Mesodermal cell (in vitro differentiated cells): ENCODE measurements around the gene MRPL19. TPM values are rescaled to one million over a fixed set of nuclear protein-coding genes. Genes with fewer than 3 reads are reported as not detected.

Source experiments
- H3K27ac ChIP-seq: 2 replicates; pipeline ENCODE4 v1.7.0; 2013; ENCODE audit warnings: mild to moderate bottlenecking, low read depth, low read length, moderate library complexity; ENCODE audit not compliant: severe bottlenecking
- H3K36me3 ChIP-seq: 2 replicates; pipeline ENCODE4 v1.7.1; 2013; ENCODE audit warnings: mild to moderate bottlenecking, low read length, moderate library complexity; ENCODE audit not compliant: control insufficient read depth, insufficient read depth
- H3K4me1 ChIP-seq: one replicate; pipeline ENCODE4 v1.7.1; 2013; ENCODE audit warnings: mild to moderate bottlenecking, low read length; ENCODE audit not compliant: insufficient read depth, control insufficient read depth, poor library complexity, severe bottlenecking
- H3K4me3 ChIP-seq: 2 replicates; pipeline ENCODE4 v1.7.0; 2013; ENCODE audit warnings: low read length, control low read depth, mild to moderate bottlenecking; ENCODE audit not compliant: insufficient read depth, poor library complexity, severe bottlenecking; ENCODE audit errors: extremely low read depth
- H3K9me3 ChIP-seq: 2 replicates; pipeline ENCODE4 v1.7.1; 2013; ENCODE audit warnings: mild to moderate bottlenecking, low read length, moderate library complexity; ENCODE audit not compliant: control insufficient read depth
- WGBS, 2 experiments: methylation state at CpG; one replicate each; pipeline ENCODE4 v1.1.5; 2013; ENCODE audit warnings: missing lambda C conversion rate in 2 of 2; ENCODE audit not compliant: insufficient coverage in 2 of 2; 5-methylcytosine and 5-hydroxymethylcytosine counted together
- polyA plus RNA-seq, 2 experiments: library from polyadenylated mRNA; stranded (reverse); fragments of 50-300 nt; gene quantifications; one replicate each; pipeline ENCODE4 v1.2.3, GENCODE V29; 2013

The MRPL19 gene
- 41.0 TPM for polyA plus RNA-seq (2013, experiment 1 of 2)
- polyA plus RNA-seq (2013, experiment 2 of 2) = 45.0 TPM

DNA sequence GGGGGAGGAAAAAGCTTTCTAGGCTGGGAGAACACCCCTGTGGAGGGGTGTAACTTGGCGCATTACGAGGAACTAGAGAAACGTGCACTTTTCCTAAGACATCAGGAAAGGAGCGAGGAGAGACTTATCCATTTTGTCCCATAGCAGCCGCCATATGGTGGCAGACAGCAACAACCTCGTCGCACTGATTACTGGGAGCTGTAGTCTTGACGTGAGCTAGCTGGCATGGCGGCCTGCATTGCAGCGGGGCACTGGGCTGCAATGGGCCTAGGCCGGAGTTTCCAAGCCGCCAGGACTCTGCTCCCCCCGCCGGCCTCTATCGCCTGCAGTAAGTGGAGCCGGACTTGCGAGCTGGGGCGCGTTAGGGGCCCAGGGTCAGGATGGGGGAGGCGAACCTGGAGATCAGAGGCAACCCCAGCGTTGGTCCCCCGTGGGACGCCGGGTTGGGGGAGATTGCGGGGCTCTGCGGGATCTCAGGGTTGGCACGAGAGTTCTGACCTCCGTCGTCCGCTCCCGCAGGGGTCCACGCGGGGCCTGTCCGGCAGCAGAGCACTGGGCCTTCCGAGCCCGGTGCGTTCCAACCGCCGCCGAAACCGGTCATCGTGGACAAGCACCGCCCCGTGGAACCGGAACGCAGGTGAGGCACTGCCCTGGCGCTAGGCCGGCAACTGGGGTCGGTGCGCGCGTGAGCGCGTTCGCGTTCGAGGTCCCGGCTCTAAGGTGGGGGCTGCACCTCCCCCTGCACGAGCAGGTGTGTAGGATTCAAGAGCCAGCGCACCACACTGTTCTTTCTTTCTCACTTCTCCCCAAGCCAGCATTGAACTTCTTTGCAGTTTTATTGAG, at the start of gene MRPL19:
TSS of gene MRPL19 (plus strand) at position 201 of the 843 bp plus-strand sequence. CDS start at position 226, 25 bp downstream.
- peak within 1 kb of the TSS; percentile 99 for H3K4me3 ChIP-seq
- WGBS, 2 experiments = 1% methylated on average over 46 to 52 of the region's 60 CpGs
- H3K4me1 ChIP-seq = no peaks in the 10 kb centered on the region
- peaks cover 34% of the 10 kb centered on the region for H3K36me3 ChIP-seq
- H3K27ac ChIP-seq = peak within 1 kb of the TSS; percentile 65
- H3K9me3 ChIP-seq = no peaks in the 10 kb centered on the region

DNA sequence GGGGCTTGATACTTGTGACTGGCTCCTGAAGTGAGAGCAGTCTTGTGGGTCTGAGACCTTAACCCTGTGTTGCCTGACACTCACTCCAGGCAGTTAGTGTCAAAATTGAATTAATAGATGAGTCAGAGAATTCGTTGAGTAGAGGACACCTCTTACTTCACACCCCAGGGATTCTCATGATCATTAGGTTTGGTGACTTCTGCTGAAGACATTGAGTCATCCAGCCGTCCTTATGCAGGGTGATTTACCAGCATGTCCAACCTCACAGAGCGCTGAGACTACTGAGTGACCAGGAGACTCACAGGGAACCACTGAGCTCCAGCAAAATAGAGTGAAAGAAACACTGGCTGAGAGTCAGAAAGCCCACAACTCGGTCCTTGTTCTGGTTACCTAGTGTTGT, 49.8 kb upstream of the MRPL19 start:
- Histone ChIP-seq H3K27ac (no peak overlapping the region), H3K4me3 (no peak overlapping the region), H3K9me3 (no peaks in the 10 kb centered on the region), H3K36me3 (no peaks in the 10 kb centered on the region), H3K4me1 (no peaks in the 10 kb centered on the region)
- 71 to 89% methylated on average over 3 to 4 of the region's 4 CpGs for WGBS, 2 experiments

DNA sequence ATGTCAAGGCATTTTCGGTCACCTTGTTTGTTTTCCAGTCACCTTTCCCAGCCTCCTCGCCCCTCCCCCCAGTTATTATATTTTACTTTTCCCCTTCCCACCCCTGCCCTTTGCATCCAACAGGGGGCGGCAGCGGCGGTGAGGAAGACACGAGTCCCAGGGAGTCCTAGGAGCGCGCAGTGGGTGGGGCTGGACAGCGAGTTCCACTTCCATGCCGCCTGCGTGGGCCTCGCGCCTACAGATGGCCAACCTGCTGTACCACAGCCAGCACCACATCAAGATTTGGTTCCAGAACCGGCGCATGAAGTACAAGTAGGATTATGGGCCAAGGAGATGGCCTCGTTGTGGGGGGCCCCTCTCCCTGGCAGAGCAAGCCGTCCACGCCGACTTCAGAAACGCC, 48.6 kb upstream of the MRPL19 start:
- H3K36me3 ChIP-seq = no peaks in the 10 kb centered on the region
- H3K4me3 ChIP-seq = no peak overlapping the region
- H3K27ac ChIP-seq = no peak overlapping the region
- peaks cover 4% of the 10 kb centered on the region for H3K4me1 ChIP-seq
- no peaks in the 10 kb centered on the region for H3K9me3 ChIP-seq
- WGBS, 2 experiments = 96 to 98% methylated on average over 8 to 17 of the region's 20 CpGs

- Histone ChIP-seq H3K4me1 (peaks cover 4% of the 10 kb centered on the region), H3K9me3 (no peaks in the 10 kb centered on the region), H3K36me3 (no peaks in the 10 kb centered on the region), H3K4me3 (no peak overlapping the region), H3K27ac (no peak overlapping the region)
- WGBS, 2 experiments = 96 to 98% methylated on average over 3 to 6 of the region's 8 CpGs
These were observed 47.9 kb upstream of the MRPL19 start for GRCh38 chr2:75598589-75599155.

DNA sequence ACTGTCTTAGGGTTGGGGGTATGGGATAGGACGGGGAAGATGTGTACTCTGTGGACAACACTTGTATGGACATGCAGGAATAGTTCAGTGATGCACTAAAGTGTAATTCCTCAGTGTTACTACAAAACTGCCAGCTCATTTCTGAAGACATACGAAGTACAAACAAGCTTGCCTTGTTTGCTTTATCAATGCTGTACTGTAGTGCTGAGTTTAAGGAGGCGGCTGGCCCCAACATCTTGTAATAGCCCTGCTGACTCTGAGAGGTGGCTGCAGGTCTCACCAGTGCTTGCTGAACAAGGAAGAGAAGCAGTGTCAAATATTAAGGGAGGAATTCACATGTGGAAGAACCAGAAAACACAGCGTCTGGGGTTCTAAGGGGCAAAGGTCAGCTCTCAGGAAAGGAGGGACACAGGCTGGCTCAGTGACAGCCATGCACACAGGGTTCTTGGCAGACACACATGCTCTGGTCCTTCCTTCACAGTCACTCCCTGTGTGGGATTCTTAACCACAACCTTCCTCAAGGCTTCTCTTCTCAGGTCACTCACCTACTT, 46.0 kb upstream of the MRPL19 start:
- no peak overlapping the region for H3K27ac ChIP-seq
- no peak overlapping the region for H3K4me3 ChIP-seq
- H3K36me3 ChIP-seq = no peaks in the 10 kb centered on the region
- H3K4me1 ChIP-seq = peaks cover 4% of the 10 kb centered on the region
- 84 to 100% methylated on average over 2 to 3 of the region's 4 CpGs for WGBS, 2 experiments
- no peaks in the 10 kb centered on the region for H3K9me3 ChIP-seq

- Histone ChIP-seq H3K27ac (no peak overlapping the region), H3K4me3 (no peak overlapping the region), H3K36me3 (no peaks in the 10 kb centered on the region), H3K9me3 (no peaks in the 10 kb centered on the region), H3K4me1 (peaks cover 16% of the 10 kb centered on the region)
- 89 to 94% methylated on average over 4 of the region's 6 CpGs for WGBS, 2 experiments
These were observed 43.8 kb upstream of the MRPL19 start for GRCh38 chr2:75602724-75603342.

DNA sequence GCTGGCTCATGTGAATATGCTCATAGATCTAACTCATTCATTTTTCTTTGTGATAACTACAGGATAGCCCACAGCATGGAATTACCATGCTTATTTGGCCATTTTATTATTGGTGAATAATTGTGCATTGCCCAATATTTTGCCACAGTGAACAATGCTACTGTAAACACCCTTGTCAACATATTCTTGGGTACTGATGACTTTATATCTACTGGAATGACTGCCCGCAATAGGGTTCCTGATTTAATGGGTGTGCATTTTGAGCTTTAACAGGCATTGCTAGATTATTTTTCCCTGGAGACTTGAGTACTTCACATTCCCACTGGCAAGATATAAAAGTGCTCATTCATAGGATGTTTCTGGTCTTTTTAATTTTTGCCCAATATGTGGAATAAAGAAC, 43.1 kb upstream of the MRPL19 start:
- 100% methylated on average over 1 of the region's 1 CpG; no CpG with 5 or more reads in 1 of the 2 experiments for WGBS, 2 experiments
- no peak overlapping the region for H3K27ac ChIP-seq
- H3K4me3 ChIP-seq = no peak overlapping the region
- no peaks in the 10 kb centered on the region for H3K36me3 ChIP-seq
- H3K4me1 ChIP-seq = peaks cover 16% of the 10 kb centered on the region
- no peaks in the 10 kb centered on the region for H3K9me3 ChIP-seq

GRCh38 chr2:75604484-75604883, 42.1 kb upstream of the MRPL19 start:
- H3K27ac ChIP-seq = no peak overlapping the region
- H3K36me3 ChIP-seq = no peaks in the 10 kb centered on the region
- no peak overlapping the region for H3K4me3 ChIP-seq
- 90 to 98% methylated on average over 4 of the region's 4 CpGs for WGBS, 2 experiments
- H3K9me3 ChIP-seq = no peaks in the 10 kb centered on the region
- H3K4me1 ChIP-seq = peaks cover 16% of the 10 kb centered on the region

- H3K4me1 ChIP-seq = peaks cover 16% of the 10 kb centered on the region
- H3K27ac ChIP-seq = peak overlapping the region; percentile 39
- no peak overlapping the region for H3K4me3 ChIP-seq
- no peaks in the 10 kb centered on the region for H3K9me3 ChIP-seq
- H3K36me3 ChIP-seq = no peaks in the 10 kb centered on the region
- 82 to 91% methylated on average over 6 of the region's 6 CpGs for WGBS, 2 experiments
These were observed 40.6 kb upstream of the MRPL19 start for GRCh38 chr2:75605770-75606529.

DNA sequence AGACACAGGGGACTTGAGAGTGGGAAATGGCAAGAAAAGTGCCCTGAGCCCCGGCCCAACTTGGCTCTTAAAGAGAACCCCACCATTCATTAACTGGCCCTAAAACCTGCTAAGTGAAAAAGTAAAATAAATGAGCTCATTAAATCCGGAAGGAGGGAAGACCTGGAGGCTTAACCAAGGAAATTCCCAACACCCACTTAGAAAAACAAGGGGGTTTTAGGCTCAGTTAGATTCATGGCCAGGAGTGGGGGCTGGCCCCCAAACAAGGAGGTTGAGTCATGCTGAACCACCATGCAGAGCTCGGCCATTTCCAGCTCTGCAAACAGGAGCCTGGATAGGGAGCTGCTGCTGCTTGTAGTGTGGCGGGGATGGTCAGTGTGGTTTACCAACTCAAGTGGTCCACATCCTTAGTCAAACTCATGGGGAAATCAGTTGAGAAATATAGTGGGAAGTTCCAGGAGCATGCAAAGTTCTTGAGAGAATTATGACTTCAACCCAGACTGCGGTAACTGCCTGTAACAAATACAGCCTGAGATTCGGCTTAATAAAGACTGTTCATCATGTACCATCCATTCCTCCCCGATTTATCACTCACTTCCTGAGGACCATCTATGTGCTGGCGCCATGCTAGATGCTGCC, 39.7 kb upstream of the MRPL19 start:
- WGBS, 2 experiments = 90 to 95% methylated on average over 4 of the region's 8 CpGs
- no peaks in the 10 kb centered on the region for H3K36me3 ChIP-seq
- peaks cover 16% of the 10 kb centered on the region for H3K4me1 ChIP-seq
- H3K9me3 ChIP-seq = no peaks in the 10 kb centered on the region
- no peak overlapping the region for H3K4me3 ChIP-seq
- H3K27ac ChIP-seq = peak overlapping the region; percentile 39
